Right atrium auricular region (tissue), 2 donors: ENCODE results near the gene GSC2. TPM values are rescaled to one million over a fixed set of nuclear protein-coding genes. Genes with fewer than 3 reads are reported as not detected.

Experiments used
- DNase-seq: peaks from one replicate; pipeline ENCODE4 v3.0.0-alpha.2; 2019; ENCODE audit warnings: low spot score
- H3K27ac ChIP-seq, 2 donors: fragments of 200-600 bp; sonication (generic); 1 replicate in 1 of 2; 2 replicates in 1 of 2; pipeline ENCODE4 v1.5.1; 2016 to 2019
- H3K27me3 ChIP-seq, 2 donors: fragments of 200-600 bp; sonication (generic); one replicate each; pipeline versions ENCODE4 v1.5.1 to v1.6.0; 2017 to 2019
- H3K36me3 ChIP-seq: fragments of 200-600 bp; sonication (generic); one replicate; pipeline ENCODE4 v1.5.1; 2016
- H3K4me1 ChIP-seq, 2 donors: fragments of 200-600 bp; sonication (generic); one replicate each; pipeline versions ENCODE4 v1.5.1 to v1.6.0; 2017 to 2019
- H3K4me3 ChIP-seq, 2 donors: fragments of 200-600 bp; sonication (generic); 1 replicate in 1 of 2; 2 replicates in 1 of 2; pipeline ENCODE4 v1.5.1; 2017 to 2019; ENCODE audit warnings: mild to moderate bottlenecking in 1 of 2, moderate library complexity in 1 of 2
- H3K9me3 ChIP-seq, 2 donors: fragments of 200-600 bp; sonication (generic); one replicate each; pipeline ENCODE4 v1.5.1; 2019
- CTCF ChIP-seq, 2 donors: fragments of 200-600 bp; sonication (generic); IDR thresholded peaks; one replicate each; pipeline ENCODE4 v1.5.1; 2019; ENCODE audit warnings: antibody characterized with exemption in 2 of 2
- total RNA-seq, 2 donors: library from RNA; depleted of rRNA; stranded (reverse); fragments of >200 nt; gene quantifications; one replicate each; pipeline ENCODE4 v1.1.0, GENCODE V29; 2016

Gene GSC2
- total RNA-seq, 2 donors from 2014 or later, result not detected

GRCh38 chr22:19129871-19130270, 20.2 kb downstream of the GSC2 start:
- H3K9me3 ChIP-seq, result no peaks in the 10 kb centered on the region
- no peak for TF ChIP-seq CTCF (IDR thresholded peaks at IDR 0.05)
- no peak for DNase-seq
- H3K27ac ChIP-seq, result no peak overlapping the region
- H3K36me3 ChIP-seq, result peaks cover 18% of the 10 kb centered on the region
- H3K4me3 ChIP-seq, result no peak overlapping the region
- no peaks in the 10 kb centered on the region for H3K27me3 ChIP-seq
- H3K4me1 ChIP-seq, result no peaks in the 10 kb centered on the region

DNA sequence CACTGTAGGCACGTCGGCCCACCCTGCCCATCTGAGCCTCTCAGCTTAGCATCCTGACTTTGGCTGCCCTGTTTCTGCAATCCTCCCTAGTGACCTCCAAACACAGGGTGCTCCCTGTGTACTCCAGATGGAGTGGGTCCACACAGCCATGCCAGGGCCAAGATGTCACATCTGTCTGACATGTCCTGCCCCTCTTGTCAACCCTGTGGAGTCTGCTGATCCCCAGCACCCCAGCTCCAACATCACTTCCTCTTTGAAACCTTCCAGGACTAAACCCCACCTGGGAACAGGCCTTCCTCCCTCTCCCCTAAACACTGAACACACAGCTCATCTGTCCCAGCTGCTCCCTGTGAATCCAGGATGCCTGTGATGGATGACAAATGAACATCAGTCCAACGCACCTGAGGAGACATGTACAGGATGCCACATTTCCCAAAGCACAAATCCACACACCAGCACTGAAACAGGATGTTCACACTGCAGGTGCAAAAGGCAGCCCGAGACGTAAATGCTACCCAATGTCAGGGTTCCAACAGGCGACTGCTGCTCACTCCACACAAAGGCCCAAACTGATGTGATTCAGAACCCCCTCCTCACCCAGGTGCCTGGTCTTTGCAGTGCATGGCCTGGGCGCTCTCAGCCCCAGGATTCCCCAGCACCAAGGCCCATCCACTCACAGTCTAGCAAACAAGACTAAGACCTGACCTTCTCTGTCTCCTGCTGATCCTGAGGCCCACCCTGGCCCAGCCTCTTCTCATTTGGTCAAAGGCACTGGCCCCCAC, 21.0 kb downstream of the GSC2 start:
- H3K9me3 ChIP-seq, result no peaks in the 10 kb centered on the region
- DNase-seq, result no peak
- H3K36me3 ChIP-seq, result peaks cover 11% of the 10 kb centered on the region

GRCh38 chr22:19128009-19128401, 22.1 kb downstream of the GSC2 start:
- no peaks in the 10 kb centered on the region for H3K9me3 ChIP-seq
- no peak for TF ChIP-seq CTCF (IDR thresholded peaks at IDR 0.05)
- no peak for DNase-seq
- peaks cover 0 to 2% of the 10 kb centered on the region in 2 donors for H3K4me1 ChIP-seq
- H3K36me3 ChIP-seq, result no peaks in the 10 kb centered on the region
- no peaks in the 10 kb centered on the region for H3K27me3 ChIP-seq
- H3K4me3 ChIP-seq, result no peak overlapping the region
- H3K27ac ChIP-seq, result no peak overlapping the region

More for the DNA sequence above, 21.0 kb downstream of the GSC2 start:
- no peaks in the 10 kb centered on the region for H3K4me1 ChIP-seq
- no peaks in the 10 kb centered on the region for H3K27me3 ChIP-seq
- H3K4me3 ChIP-seq, result no peak overlapping the region
- TF ChIP-seq CTCF (IDR thresholded peaks at IDR 0.05), result no peak
- H3K27ac ChIP-seq, result no peak overlapping the region

GRCh38 chr22:19127329-19128008, 22.6 kb downstream of the GSC2 start:
- no peak overlapping the region for H3K27ac ChIP-seq
- H3K36me3 ChIP-seq, result no peaks in the 10 kb centered on the region
- no peak overlapping the region for H3K4me3 ChIP-seq
- no peaks in the 10 kb centered on the region for H3K27me3 ChIP-seq
- DNase-seq, result no peak
- TF ChIP-seq CTCF (IDR thresholded peaks at IDR 0.05), result no peak
- no peaks in the 10 kb centered on the region for H3K9me3 ChIP-seq
- peaks cover 0 to 7% of the 10 kb centered on the region in 2 donors for H3K4me1 ChIP-seq

GRCh38 chr22:19126309-19127273, 23.5 kb downstream of the GSC2 start:
- H3K9me3 ChIP-seq, result no peaks in the 10 kb centered on the region
- DNase-seq, result no peak

More at GRCh38 chr22:19126309-19127273, 23.5 kb downstream of the GSC2 start:
- H3K36me3 ChIP-seq, result no peaks in the 10 kb centered on the region
- no peak overlapping the region for H3K4me3 ChIP-seq
- no peak overlapping the region for H3K27ac ChIP-seq
- no peaks in the 10 kb centered on the region for H3K27me3 ChIP-seq
- TF ChIP-seq CTCF (IDR thresholded peaks at IDR 0.05), result no peak
- H3K4me1 ChIP-seq, result peaks cover 0 to 7% of the 10 kb centered on the region in 2 donors
